ENCODE data around the gene CASZ1.

- TF ChIP-seq, protein P1, sequence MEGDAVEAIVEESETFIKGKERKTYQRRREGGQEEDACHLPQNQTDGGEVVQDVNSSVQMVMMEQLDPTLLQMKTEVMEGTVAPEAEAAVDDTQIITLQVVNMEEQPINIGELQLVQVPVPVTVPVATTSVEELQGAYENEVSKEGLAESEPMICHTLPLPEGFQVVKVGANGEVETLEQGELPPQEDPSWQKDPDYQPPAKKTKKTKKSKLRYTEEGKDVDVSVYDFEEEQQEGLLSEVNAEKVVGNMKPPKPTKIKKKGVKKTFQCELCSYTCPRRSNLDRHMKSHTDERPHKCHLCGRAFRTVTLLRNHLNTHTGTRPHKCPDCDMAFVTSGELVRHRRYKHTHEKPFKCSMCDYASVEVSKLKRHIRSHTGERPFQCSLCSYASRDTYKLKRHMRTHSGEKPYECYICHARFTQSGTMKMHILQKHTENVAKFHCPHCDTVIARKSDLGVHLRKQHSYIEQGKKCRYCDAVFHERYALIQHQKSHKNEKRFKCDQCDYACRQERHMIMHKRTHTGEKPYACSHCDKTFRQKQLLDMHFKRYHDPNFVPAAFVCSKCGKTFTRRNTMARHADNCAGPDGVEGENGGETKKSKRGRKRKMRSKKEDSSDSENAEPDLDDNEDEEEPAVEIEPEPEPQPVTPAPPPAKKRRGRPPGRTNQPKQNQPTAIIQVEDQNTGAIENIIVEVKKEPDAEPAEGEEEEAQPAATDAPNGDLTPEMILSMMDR (IDR thresholded peaks at IDR 0.05) = no peak
- no peak for TF ChIP-seq POLR2A (IDR thresholded peaks at IDR 0.05; ENCODE audit: low read depth)
- no peak for TF ChIP-seq POLR2AphosphoS5 (IDR thresholded peaks at IDR 0.05)
These were observed 124.7 kb downstream of the CASZ1 start for GRCh38 chr1:10671622-10672342.
